RWPE2 (cell line): ENCODE measurements around the gene ASCL5.
A peak's percentile ranks its signal among the peaks of the same experiment; 100 is the strongest.

Experiments
- ATAC-seq: fragments of 200-7000 bp; cut with Tn5 transposase; 3 replicates; pipeline ENCODE4 v1.9.1; 2021; ENCODE audit warnings: low read depth
- DNase-seq: peaks from one replicate; pipeline ENCODE4 v3.0.0-alpha.2; 2020; ENCODE audit warnings: low spot score
- H3K27ac ChIP-seq: fragments of 450-650 bp; 2 replicates; pipeline ENCODE4 v1.5.1; 2017; ENCODE audit warnings: mild to moderate bottlenecking; ENCODE audit not compliant: poor library complexity, severe bottlenecking
- H3K27me3 ChIP-seq: fragments of 250-450 bp; sonication (Bioruptor Pico); 2 replicates; pipeline ENCODE4 v1.5.1; 2021; ENCODE audit warnings: mild to moderate bottlenecking, moderate library complexity; ENCODE audit not compliant: insufficient read depth, poor library complexity, severe bottlenecking
- H3K36me3 ChIP-seq: fragments of 250-450 bp; sonication (Bioruptor Pico); 2 replicates; pipeline ENCODE4 v1.5.1; 2020; ENCODE audit warnings: low read depth, mild to moderate bottlenecking, moderate library complexity
- H3K4me1 ChIP-seq: fragments of 250-450 bp; sonication (Bioruptor Pico); 2 replicates; pipeline ENCODE4 v1.5.1; 2021; ENCODE audit warnings: mild to moderate bottlenecking, moderate library complexity; ENCODE audit not compliant: insufficient read depth, poor library complexity, severe bottlenecking
- H3K4me3 ChIP-seq: fragments of 250-450 bp; sonication (Bioruptor Pico); 2 replicates; pipeline ENCODE4 v1.5.1; 2021; ENCODE audit warnings: mild to moderate bottlenecking, moderate library complexity; ENCODE audit not compliant: severe bottlenecking
- H3K9me3 ChIP-seq: fragments of 250-450 bp; sonication (Bioruptor Pico); 2 replicates; pipeline ENCODE4 v1.5.1; 2021; ENCODE audit warnings: mild to moderate bottlenecking, moderate library complexity; ENCODE audit not compliant: severe bottlenecking
- CTCF ChIP-seq: fragments of 450-650 bp; IDR thresholded peaks from one replicate; pipeline ENCODE4 v1.5.1; 2017; ENCODE audit warnings: mild to moderate bottlenecking, moderate library complexity; ENCODE audit not compliant: poor library complexity, severe bottlenecking

The ASCL5 gene

GRCh38 chr1:201125019-201125418, 2.0 kb downstream of the ASCL5 start:
- no peaks in the 10 kb centered on the region for H3K36me3 ChIP-seq
- no peaks in the 10 kb centered on the region for H3K27me3 ChIP-seq
- no peaks in the 10 kb centered on the region for H3K4me1 ChIP-seq
- ATAC-seq: no peak
- DNase-seq: no peak
- no peaks in the 10 kb centered on the region for H3K9me3 ChIP-seq
- TF ChIP-seq CTCF: no peak
- no peak overlapping the region for H3K27ac ChIP-seq
- H3K4me3 ChIP-seq: no peak overlapping the region

- DNase-seq (no peak), ATAC-seq (no peak)
- Histone ChIP-seq H3K27me3 (no peaks in the 10 kb centered on the region), H3K27ac (no peak overlapping the region), H3K36me3 (no peaks in the 10 kb centered on the region), H3K4me1 (no peaks in the 10 kb centered on the region), H3K9me3 (no peaks in the 10 kb centered on the region), H3K4me3 (no peak overlapping the region)
- no peak for TF ChIP-seq CTCF
These were observed 3.1 kb downstream of the ASCL5 start for GRCh38 chr1:201123866-201124265.

- ATAC-seq: peak; percentile 32
- no peaks in the 10 kb centered on the region for H3K9me3 ChIP-seq
- no peak overlapping the region for H3K27ac ChIP-seq
- H3K27me3 ChIP-seq: no peaks in the 10 kb centered on the region
- H3K36me3 ChIP-seq: no peaks in the 10 kb centered on the region
- H3K4me3 ChIP-seq: no peak overlapping the region
- no peak for DNase-seq
- no peaks in the 10 kb centered on the region for H3K4me1 ChIP-seq
- TF ChIP-seq CTCF: no peak
These were observed 4.5 kb downstream of the ASCL5 start for GRCh38 chr1:201122321-201122957.

- no peaks in the 10 kb centered on the region for H3K9me3 ChIP-seq
- TF ChIP-seq CTCF: peak; percentile 52
- no peaks in the 10 kb centered on the region for H3K4me1 ChIP-seq
- no peaks in the 10 kb centered on the region for H3K27me3 ChIP-seq
- ATAC-seq: no peak; the same call in 2 of the 3 replicates
- no peak overlapping the region for H3K27ac ChIP-seq
- no peak for DNase-seq
- no peak overlapping the region for H3K4me3 ChIP-seq
- H3K36me3 ChIP-seq: no peaks in the 10 kb centered on the region
These were observed 7.5 kb downstream of the ASCL5 start for GRCh38 chr1:201119206-201120197.
